ENCODE measurements around the gene ADAMTS3.

Gene ADAMTS3

DNA sequence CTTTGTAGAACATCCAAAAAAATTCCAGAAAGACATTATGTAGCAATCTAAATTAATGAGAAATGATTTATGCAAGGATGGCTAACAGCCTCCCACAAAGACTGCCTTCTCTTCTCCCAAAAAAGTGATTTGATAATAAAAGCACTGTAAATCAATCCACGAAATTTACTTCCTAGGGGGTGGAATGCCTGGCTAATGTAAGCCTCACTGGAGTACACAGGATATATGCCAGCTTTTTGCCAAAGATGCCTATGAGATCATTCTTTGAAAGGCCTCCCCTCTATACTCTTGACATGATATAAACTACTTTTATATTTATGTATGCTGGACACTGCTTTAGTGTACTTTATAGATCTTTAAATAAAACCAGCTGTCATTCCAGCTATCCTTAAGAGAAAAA, 211.1 kb downstream of the ADAMTS3 start:
- H3K4me1 ChIP-seq (ENCODE audit: insufficient read depth, insufficient read length), result no peaks in the 10 kb centered on the region
- H3K9me3 ChIP-seq (ENCODE audit: insufficient read depth, low read length), result no peaks in the 10 kb centered on the region
- H3K36me3 ChIP-seq (ENCODE audit: insufficient read depth, insufficient read length, low read length), result no peaks in the 10 kb centered on the region
- TF ChIP-seq ZNF274 (IDR thresholded peaks at IDR 0.05; ENCODE audit: low read depth, low read length), result no peak
- TF ChIP-seq YY1 (IDR thresholded peaks at IDR 0.05; ENCODE audit: insufficient read depth, insufficient read length), result no peak
- no peak for TF ChIP-seq SUZ12 (IDR thresholded peaks at IDR 0.05; ENCODE audit: extremely low read depth, insufficient read depth, insufficient read length)
- no peak overlapping the region for H3K4me3 ChIP-seq (ENCODE audit: insufficient read length, low read depth)
- DNase-seq (ENCODE audit: low read depth, low spot score), result no peak
- H3K27me3 ChIP-seq (ENCODE audit: insufficient read depth, insufficient read length), result no peaks in the 10 kb centered on the region
- no peak overlapping the region for H3K9ac ChIP-seq (ENCODE audit: insufficient read length, low read depth)

DNA sequence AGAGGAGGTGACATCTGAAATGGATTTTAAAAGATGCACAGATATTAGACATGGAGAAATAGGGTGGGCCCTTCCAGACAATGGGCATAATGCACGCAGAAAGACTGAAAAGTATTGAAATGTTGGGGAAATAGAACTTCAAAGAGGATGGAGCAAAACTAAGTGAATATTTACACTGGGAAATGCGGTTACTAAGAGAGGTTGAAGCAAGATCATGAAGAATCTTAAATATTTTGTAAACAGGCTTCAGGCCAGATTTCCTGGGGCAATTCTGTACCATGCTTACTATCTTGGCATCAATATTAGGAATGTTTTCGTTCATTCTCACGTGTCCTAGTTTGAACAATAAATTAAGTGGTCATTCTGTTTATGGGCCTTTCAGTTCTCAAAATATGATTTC, 216.3 kb downstream of the ADAMTS3 start:
- Histone ChIP-seq H3K4me1 (ENCODE audit: insufficient read depth, insufficient read length) (no peaks in the 10 kb centered on the region), H3K27me3 (ENCODE audit: insufficient read depth, insufficient read length) (no peaks in the 10 kb centered on the region), H3K36me3 (ENCODE audit: insufficient read depth, insufficient read length, low read length) (no peaks in the 10 kb centered on the region), H3K9ac (ENCODE audit: insufficient read length, low read depth) (no peak overlapping the region), H3K4me3 (ENCODE audit: insufficient read length, low read depth) (no peak overlapping the region), H3K9me3 (ENCODE audit: insufficient read depth, low read length) (no peaks in the 10 kb centered on the region)
- DNase-seq (ENCODE audit: low read depth, low spot score), result no peak
- TF ChIP-seq SUZ12 (IDR thresholded peaks at IDR 0.05; ENCODE audit: extremely low read depth, insufficient read depth, insufficient read length) (no peak), ZNF274 (IDR thresholded peaks at IDR 0.05; ENCODE audit: low read depth, low read length) (no peak)

DNA sequence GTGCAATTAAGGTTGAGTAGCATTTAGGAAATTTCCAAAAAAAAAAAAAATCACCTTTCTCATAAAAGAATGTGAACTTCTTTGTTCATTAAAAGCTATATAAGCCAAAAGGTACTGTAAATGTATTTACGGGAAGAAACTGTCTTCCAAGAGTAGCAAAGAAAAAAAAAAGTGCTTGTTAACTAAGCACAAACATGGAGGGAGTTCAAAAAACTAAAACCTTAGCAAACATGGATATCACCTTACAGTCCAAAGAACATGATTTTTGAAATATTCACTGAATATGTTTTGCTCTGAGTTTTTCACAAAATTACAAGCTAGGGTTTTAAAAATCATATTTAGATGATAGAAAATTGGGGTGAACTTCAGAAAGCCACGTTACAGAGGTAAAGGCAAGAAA, 217.5 kb downstream of the ADAMTS3 start:
- DNase-seq (ENCODE audit: low read depth, low spot score), result no peak
- Histone ChIP-seq H3K36me3 (ENCODE audit: insufficient read depth, insufficient read length, low read length) (no peaks in the 10 kb centered on the region), H3K27me3 (ENCODE audit: insufficient read depth, insufficient read length) (no peaks in the 10 kb centered on the region), H3K4me1 (ENCODE audit: insufficient read depth, insufficient read length) (no peaks in the 10 kb centered on the region), H3K4me3 (ENCODE audit: insufficient read length, low read depth) (no peak overlapping the region), H3K9me3 (ENCODE audit: insufficient read depth, low read length) (no peaks in the 10 kb centered on the region), H3K9ac (ENCODE audit: insufficient read length, low read depth) (no peak overlapping the region)
- TF ChIP-seq ZNF274 (IDR thresholded peaks at IDR 0.05; ENCODE audit: low read depth, low read length) (no peak), YY1 (IDR thresholded peaks at IDR 0.05; ENCODE audit: insufficient read depth, insufficient read length) (no peak), SUZ12 (IDR thresholded peaks at IDR 0.05; ENCODE audit: extremely low read depth, insufficient read depth, insufficient read length) (no peak)

- H3K36me3 ChIP-seq (ENCODE audit: insufficient read depth, insufficient read length, low read length), result no peaks in the 10 kb centered on the region
- H3K9ac ChIP-seq (ENCODE audit: insufficient read length, low read depth), result no peak overlapping the region
- no peak overlapping the region for H3K4me3 ChIP-seq (ENCODE audit: insufficient read length, low read depth)
- H3K9me3 ChIP-seq (ENCODE audit: insufficient read depth, low read length), result no peaks in the 10 kb centered on the region
- H3K4me1 ChIP-seq (ENCODE audit: insufficient read depth, insufficient read length), result no peaks in the 10 kb centered on the region
- no peaks in the 10 kb centered on the region for H3K27me3 ChIP-seq (ENCODE audit: insufficient read depth, insufficient read length)
- no peak for DNase-seq (ENCODE audit: low read depth, low spot score)
- TF ChIP-seq YY1 (IDR thresholded peaks at IDR 0.05; ENCODE audit: insufficient read depth, insufficient read length), result no peak
- no peak for TF ChIP-seq SUZ12 (IDR thresholded peaks at IDR 0.05; ENCODE audit: extremely low read depth, insufficient read depth, insufficient read length)
- no peak for TF ChIP-seq ZNF274 (IDR thresholded peaks at IDR 0.05; ENCODE audit: low read depth, low read length)
These were observed 220.3 kb downstream of the ADAMTS3 start for GRCh38 chr4:72348701-72349100.

- H3K4me1 ChIP-seq (ENCODE audit: insufficient read depth, insufficient read length), result no peaks in the 10 kb centered on the region
- H3K36me3 ChIP-seq (ENCODE audit: insufficient read depth, insufficient read length, low read length), result no peaks in the 10 kb centered on the region
- H3K9ac ChIP-seq (ENCODE audit: insufficient read length, low read depth), result no peak overlapping the region
- no peak overlapping the region for H3K4me3 ChIP-seq (ENCODE audit: insufficient read length, low read depth)
- H3K27me3 ChIP-seq (ENCODE audit: insufficient read depth, insufficient read length), result no peaks in the 10 kb centered on the region
- DNase-seq (ENCODE audit: low read depth, low spot score), result no peak
- TF ChIP-seq SUZ12 (IDR thresholded peaks at IDR 0.05; ENCODE audit: extremely low read depth, insufficient read depth, insufficient read length) (no peak), YY1 (IDR thresholded peaks at IDR 0.05; ENCODE audit: insufficient read depth, insufficient read length) (no peak), ZNF274 (IDR thresholded peaks at IDR 0.05; ENCODE audit: low read depth, low read length) (no peak)
- H3K9me3 ChIP-seq (ENCODE audit: insufficient read depth, low read length), result no peaks in the 10 kb centered on the region
These were observed 224.6 kb downstream of the ADAMTS3 start for GRCh38 chr4:72344418-72344817.

- DNase-seq (ENCODE audit: low read depth, low spot score), result no peak
- Histone ChIP-seq H3K4me1 (ENCODE audit: insufficient read depth, insufficient read length) (no peaks in the 10 kb centered on the region), H3K36me3 (ENCODE audit: insufficient read depth, insufficient read length, low read length) (no peaks in the 10 kb centered on the region), H3K4me3 (ENCODE audit: insufficient read length, low read depth) (no peak overlapping the region), H3K9me3 (ENCODE audit: insufficient read depth, low read length) (no peaks in the 10 kb centered on the region), H3K9ac (ENCODE audit: insufficient read length, low read depth) (no peak overlapping the region), H3K27me3 (ENCODE audit: insufficient read depth, insufficient read length) (no peaks in the 10 kb centered on the region)
- TF ChIP-seq ZNF274 (IDR thresholded peaks at IDR 0.05; ENCODE audit: low read depth, low read length) (no peak), SUZ12 (IDR thresholded peaks at IDR 0.05; ENCODE audit: extremely low read depth, insufficient read depth, insufficient read length) (no peak), YY1 (IDR thresholded peaks at IDR 0.05; ENCODE audit: insufficient read depth, insufficient read length) (no peak)
These were observed 227.6 kb downstream of the ADAMTS3 start for GRCh38 chr4:72341432-72341820.

GRCh38 chr4:72340803-72341431, 228.1 kb downstream of the ADAMTS3 start:
- TF ChIP-seq SUZ12 (IDR thresholded peaks at IDR 0.05; ENCODE audit: extremely low read depth, insufficient read depth, insufficient read length) (no peak), ZNF274 (IDR thresholded peaks at IDR 0.05; ENCODE audit: low read depth, low read length) (no peak), YY1 (IDR thresholded peaks at IDR 0.05; ENCODE audit: insufficient read depth, insufficient read length) (no peak)
- Histone ChIP-seq H3K4me3 (ENCODE audit: insufficient read length, low read depth) (no peak overlapping the region), H3K9ac (ENCODE audit: insufficient read length, low read depth) (no peak overlapping the region), H3K27me3 (ENCODE audit: insufficient read depth, insufficient read length) (no peaks in the 10 kb centered on the region), H3K9me3 (ENCODE audit: insufficient read depth, low read length) (no peaks in the 10 kb centered on the region), H3K4me1 (ENCODE audit: insufficient read depth, insufficient read length) (no peaks in the 10 kb centered on the region), H3K36me3 (ENCODE audit: insufficient read depth, insufficient read length, low read length) (no peaks in the 10 kb centered on the region)
- DNase-seq (ENCODE audit: low read depth, low spot score), result no peak
